RKO (cell line): ENCODE measurements around the gene GCN1.
A peak's percentile ranks its signal among the peaks of the same experiment; 100 is the strongest.
"Not testable (repeated sequence)": the region's sequence is repeated elsewhere in the genome, so short reads cannot be mapped to it uniquely, and the experiment has no call there.

Source experiments
- DNase-seq: peaks from one replicate; pipeline ENCODE4 v3.0.0-alpha.2; 2016; ENCODE audit warnings: low spot score

Gene GCN1, protein sequence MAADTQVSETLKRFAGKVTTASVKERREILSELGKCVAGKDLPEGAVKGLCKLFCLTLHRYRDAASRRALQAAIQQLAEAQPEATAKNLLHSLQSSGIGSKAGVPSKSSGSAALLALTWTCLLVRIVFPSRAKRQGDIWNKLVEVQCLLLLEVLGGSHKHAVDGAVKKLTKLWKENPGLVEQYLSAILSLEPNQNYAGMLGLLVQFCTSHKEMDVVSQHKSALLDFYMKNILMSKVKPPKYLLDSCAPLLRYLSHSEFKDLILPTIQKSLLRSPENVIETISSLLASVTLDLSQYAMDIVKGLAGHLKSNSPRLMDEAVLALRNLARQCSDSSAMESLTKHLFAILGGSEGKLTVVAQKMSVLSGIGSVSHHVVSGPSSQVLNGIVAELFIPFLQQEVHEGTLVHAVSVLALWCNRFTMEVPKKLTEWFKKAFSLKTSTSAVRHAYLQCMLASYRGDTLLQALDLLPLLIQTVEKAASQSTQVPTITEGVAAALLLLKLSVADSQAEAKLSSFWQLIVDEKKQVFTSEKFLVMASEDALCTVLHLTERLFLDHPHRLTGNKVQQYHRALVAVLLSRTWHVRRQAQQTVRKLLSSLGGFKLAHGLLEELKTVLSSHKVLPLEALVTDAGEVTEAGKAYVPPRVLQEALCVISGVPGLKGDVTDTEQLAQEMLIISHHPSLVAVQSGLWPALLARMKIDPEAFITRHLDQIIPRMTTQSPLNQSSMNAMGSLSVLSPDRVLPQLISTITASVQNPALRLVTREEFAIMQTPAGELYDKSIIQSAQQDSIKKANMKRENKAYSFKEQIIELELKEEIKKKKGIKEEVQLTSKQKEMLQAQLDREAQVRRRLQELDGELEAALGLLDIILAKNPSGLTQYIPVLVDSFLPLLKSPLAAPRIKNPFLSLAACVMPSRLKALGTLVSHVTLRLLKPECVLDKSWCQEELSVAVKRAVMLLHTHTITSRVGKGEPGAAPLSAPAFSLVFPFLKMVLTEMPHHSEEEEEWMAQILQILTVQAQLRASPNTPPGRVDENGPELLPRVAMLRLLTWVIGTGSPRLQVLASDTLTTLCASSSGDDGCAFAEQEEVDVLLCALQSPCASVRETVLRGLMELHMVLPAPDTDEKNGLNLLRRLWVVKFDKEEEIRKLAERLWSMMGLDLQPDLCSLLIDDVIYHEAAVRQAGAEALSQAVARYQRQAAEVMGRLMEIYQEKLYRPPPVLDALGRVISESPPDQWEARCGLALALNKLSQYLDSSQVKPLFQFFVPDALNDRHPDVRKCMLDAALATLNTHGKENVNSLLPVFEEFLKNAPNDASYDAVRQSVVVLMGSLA (N-terminal part only)

DNA sequence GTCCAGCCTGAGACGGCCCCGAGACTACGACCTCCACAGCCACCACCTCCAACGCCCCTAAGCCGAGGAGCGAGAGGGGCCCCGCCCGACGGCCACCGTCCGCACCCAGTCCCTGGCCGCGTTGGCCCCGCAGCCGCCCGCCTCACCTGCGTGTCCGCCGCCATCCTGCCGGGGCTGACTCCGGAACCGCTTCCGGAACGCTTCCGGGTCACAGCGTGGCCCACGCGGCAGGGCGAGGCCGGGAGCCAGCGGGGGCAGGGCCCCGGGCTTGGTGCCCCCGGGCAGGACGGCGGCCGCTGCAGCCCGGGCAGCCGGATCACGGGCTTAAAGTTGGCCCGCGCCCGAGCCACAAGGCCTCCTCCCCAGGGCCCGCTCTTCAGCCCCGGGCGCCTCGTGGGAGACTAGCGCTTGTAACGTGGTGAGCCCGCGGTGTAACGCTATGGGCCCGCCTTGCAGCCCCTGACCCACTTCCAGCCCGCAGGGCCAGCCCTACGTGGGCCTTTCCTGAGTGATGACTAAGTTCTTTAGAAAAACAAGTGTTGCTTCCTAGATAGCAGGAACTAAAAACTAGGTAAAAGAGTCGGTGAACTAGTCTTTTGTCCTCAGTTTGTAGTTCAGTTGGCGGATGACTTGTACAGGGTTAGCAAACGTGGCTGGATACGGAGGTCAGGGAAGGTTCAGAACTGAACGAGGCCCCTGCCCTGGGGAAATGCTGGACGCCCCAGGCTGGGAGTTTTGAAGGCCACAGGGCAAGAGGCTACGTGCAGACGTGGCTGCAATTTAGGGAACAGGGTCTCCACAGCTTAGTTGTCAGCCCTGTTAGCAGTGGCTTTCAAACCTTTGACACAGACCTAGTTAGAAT, at the start of gene GCN1:
Gene GCN1, minus strand, starts transcription at position 182 of the 862 bp plus-strand sequence. Its CDS starts 18 bp downstream, at position 164.
- peak; percentile 87 for DNase-seq

DNA sequence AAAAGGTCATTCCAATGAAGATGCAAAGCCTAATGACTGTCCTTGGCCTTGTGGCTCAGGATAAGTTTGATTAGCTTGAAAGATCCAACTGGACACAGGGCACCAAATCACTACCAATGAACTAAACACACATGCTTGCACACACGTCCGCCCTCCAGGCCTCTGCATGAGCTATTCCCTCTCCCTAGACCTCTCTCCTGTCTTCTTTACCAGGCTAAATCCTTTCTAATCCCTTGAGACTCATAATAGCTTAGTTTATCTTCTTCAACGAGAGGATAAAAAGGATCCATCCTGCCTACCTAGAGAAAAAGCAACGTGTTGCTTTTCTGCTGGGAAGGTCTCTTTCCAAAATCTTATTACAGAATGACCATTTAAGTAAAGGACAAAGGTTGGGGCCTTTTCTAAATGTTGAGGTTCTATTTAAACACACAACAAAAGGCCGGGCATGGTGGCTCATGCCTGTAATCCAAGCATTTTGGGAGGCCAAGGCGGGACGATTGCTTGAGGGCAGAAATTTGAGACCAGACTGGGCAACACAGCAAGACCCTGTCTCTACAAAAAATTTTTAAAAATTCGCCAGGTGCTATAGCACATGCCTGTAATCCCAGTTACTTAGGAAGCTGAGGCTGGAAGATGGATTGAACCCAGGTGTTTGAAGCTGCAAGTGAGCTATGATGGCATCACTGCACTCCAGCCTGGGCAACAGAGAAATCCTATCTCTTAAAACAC, 48.6 kb upstream of the GCN1 start:
- no peak for DNase-seq

DNA sequence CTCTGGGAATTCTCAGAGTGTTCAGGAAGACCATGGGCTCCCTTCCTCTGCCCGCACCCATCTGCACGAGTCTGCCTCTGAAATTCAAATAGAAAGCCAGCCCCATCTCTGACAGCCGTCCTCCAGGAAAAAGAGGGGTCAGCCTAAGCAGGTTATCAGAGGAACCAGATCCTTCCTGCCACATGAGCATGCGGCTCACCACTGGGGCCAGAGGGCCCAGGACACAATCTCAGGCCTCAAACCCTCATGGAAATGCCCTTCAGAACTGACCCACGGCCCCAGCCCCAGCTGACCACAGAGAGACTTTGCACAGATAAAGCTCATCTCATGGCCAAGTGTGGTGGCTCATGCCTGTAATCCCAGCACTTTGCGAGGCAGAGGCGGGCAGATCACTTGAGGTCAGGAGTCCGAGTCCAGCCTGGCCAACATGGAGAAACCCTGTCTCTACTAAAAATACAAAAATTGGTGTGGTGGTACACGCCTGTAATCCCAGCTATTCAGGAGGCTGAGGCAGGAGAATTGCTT, 47.8 kb upstream of the GCN1 start:
- no peak for DNase-seq

DNA sequence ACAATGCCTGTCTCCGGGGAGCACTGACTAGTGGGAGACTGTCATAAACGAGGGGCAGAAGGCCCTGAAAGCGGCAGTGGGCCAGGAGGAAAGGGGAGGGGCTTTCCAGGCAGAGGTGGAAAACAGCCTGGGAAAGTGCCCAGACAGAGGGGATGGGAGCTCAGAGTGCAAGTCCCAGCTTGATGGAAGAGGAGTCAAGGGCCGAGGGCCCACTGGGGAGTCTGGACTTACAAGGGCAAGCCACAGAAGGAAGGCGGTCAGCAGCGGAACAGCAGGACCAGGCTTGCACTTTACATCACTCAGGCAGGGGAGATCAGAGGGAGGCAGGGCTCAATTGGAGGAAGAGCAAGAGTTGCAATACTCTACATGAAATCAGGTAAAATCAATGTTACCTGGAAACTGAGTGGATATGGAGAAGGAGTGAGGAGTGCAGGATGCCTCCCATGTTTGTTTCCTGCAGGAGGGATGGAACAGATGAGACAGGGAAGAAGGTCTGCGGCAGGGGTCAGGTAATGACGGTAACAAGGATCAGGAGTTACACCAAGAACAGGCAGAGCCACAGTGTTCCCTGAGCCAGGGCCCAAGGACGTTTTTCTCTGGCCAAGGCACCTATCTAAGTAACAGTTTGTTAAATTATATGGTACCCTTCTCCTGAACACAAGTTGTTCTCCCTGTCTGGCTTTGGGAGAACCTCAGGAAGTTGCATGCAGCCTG, 47.2 kb upstream of the GCN1 start:
- DNase-seq: no peak

DNA sequence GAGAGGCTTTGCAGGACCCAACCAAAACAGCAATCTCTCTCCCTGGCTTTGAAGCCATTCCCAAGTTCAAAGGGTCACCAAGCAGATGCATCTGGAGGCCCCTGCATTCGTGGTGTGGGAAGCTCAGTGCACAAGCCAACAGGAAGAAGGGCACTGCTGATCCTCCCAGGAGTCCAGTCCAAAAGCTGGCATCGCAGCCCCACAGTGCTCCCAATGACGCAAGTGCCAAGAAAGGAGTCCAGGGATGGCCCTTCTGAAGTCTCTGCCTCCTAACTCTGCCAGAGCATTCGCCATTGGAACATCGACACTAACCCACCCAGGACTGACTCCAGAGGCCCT, 45.9 kb upstream of the GCN1 start:
- DNase-seq: no peak

DNA sequence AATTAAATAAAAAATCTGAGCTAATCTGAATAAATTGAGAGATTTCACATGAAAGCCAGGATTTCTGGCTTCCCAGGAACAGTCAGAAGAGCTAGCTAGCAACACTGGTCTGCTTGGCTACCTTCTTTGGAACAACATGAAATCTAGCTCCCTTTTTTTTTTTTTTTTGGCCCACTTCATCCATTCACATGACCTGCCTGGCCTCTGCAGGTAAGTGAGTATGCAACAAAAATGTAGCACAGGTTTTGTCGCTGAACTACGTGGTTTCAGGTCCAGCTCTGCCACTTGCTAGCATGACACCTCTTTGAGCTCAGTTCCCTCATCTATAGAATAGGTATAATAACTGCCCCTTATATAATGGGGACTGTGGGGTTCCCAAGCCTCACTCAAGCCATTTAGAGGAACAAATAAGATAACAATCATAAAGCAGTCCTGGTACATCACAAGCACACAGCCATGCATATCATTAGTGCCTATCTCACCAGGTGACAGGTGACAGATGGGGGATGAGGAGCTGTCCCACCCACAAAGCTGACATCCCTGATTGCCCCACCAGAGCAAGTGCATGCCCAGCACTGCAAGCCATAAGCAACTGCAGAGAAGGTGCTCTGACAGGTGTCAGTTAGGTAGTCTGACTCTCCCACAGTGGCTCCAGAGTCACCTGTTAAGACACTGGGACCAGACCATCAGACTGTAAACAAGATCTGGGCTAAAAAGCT, 45.4 kb upstream of the GCN1 start:
- DNase-seq: no peak

DNA sequence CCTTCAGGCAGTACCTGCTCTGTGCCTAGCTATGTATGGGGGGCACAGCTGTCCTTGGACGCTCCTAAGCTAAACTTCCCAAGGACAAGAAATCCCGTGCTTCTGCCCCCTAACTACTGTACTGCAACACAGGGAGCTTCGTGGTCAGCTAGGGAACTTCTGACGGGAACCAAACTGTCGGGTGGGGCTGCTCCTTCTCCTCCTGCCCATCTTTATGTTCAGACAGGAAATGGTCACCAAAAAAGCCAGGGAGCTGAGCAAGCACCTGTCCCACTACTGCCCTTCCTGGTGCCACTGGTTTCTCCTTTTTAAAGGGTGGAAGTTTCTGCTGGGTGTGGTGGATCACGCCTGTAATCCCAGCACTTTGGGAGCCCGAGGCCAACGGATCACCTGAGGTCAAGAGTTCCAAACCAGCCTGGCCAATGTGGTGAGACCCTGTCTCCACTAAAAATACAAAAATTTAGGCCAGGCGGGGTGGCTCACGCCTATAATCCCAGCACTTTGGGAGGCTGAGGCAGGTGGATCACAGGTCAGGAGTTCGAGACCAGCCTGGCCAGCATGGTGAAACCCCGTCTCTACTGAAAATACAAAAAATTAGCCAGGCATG, 44.4 kb upstream of the GCN1 start:
- no peak for DNase-seq

DNA sequence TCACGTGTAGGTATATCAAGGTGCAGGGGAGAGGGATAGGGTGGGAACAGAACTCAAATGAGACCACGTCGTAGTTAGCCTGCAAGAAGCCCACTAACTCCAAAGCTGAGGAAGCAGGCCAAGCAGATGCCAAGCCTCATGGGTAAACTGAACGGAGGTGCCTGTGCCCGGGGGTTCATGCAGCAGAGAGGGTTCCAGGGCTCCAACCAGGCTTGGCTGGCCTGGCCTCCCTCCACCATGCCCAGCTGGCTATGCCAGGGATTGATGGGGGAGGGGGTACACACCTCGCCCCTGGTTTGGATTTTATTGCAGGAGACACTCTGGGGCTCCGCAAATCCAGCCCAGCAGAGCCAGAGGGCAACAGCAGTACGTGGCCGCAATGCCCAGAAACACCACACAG, 43.7 kb upstream of the GCN1 start:
- no peak for DNase-seq

DNA sequence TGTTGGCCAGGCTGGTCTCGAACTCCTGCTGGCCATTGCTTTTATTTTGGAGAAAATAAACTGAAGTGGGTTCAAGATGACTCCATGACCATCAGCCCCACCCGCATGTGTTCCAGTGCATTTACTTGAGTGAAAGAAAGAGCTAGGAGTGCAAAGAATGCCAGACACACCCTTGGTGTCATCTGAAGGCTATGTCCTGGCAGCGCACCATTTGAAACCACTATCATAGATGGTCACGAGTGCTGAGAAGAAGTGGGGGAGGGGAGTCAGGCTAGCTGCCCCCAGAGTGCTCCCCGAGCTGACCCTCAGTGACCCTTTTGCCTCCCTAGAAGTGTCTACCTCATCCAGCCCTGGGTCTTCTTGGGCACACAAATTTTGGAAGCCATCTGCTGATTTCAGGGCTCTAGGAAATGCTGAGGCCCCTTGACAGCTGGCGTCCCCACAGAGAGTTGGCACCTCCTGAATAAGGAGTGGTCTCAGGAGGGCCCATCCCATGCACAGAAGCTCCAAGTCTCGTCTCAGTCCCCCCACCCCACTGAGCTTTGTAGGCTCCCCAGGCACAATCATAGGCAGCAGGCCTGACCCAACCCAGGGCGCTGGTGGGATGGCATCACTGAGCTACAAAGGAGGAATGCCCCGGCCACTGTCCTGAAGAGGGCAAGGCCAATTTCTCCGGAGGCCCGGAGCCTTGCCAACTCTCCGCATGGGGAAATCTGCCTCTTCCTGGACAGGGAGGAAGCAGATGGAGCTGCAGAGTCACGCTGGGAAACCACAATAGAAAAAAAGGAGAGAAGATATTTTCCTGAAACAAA, 43.1 kb upstream of the GCN1 start:
- no peak for DNase-seq

DNA sequence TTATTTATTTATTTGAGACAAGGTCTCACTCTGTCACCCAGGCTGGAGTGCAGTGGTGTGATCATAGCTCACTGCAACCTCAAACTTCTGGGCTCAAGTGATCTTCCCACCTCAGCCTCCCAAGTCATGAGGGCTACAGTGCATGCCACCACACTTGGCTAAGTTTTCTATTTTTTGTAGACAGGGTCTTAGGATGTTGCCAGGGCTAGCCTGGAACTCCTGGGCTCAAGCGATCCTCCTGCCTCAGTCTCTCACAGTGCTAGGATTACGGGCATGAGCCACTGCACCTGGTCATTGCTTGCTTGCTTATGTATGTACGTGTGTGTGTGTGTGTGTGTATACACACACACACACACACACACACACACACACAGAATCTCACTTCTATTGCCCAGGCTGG, 42.3 kb upstream of the GCN1 start:
- not testable (repeated sequence) for DNase-seq

DNA sequence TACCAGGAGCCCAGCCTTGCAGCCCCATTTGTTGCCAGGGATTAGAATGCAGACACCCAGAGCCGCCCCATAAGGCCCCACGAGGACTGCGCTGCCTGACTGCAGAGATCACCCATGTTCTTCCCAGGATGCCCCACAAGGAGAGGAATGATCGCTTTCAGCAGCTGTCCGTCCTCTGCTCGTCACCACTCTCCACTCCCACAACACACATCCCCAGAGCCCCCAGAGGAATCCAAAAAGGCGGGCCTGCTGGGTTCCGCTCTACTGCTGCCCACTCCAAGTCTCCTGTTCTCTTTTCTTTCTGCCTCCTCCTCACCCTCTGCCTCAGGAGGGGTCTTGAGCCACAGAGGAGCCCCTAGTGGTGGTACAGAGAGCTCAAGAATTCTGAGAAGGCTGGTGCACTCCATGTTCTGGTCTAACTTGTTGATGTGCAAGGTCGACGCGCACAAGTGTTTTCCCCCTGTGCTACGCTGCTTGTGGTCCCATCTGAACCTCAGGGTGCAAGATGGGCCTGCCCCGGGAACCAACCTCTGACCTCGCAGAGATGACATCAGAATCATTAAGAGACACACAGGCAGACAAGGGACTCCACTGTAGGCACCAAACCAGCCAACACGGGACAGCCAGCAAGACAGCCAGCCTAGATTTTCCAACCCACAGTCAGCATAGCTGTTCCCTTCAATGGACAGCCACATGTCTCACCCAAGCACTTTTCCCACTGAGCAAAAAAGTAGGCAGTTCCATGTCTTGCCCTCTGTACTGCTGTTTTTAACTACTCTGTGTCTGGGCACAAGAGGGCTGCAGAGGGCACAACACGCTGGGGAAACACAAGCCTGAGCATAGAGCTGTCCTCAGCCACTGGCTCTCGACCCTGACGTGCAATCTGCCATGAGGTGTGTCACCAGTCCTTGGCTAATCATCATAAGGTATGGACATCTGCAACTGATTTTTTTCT, 41.1 kb upstream of the GCN1 start:
- peak; percentile 29 for DNase-seq

DNA sequence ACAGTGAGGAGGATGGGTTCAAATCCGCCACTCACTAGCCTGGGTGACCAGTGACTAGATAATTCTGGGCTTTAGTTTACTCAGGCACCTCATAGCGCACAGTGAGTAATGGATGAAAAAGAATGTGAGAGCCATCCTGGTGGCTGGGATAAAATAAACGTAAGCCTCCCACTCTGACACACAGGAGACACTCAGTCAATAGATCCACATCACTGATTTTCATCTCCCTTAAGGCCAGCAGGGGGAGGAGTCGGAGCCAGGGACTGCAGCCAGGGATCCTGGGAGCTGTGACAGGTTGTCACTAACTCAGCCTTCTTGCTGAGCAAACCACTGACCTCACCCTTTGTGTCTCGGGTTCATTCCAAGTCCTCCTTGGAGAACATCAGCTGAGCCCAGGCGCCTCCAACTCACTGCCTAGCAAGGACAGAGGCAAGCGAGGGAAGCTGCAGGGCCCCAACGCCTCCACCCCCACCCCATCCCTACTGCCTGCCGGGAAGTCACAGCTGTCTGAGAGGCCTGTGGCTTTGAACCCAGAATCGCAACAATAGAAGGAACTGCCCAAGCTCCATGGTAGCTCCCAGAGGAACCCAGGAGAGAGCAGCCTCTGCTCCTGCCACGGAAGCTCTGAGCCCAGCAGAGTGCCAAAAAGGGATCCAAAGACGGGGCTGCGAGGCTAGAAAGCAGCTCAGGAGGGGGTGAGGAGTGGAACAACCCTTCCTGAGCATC, 40.3 kb upstream of the GCN1 start:
- peak; percentile 98 for DNase-seq

DNA sequence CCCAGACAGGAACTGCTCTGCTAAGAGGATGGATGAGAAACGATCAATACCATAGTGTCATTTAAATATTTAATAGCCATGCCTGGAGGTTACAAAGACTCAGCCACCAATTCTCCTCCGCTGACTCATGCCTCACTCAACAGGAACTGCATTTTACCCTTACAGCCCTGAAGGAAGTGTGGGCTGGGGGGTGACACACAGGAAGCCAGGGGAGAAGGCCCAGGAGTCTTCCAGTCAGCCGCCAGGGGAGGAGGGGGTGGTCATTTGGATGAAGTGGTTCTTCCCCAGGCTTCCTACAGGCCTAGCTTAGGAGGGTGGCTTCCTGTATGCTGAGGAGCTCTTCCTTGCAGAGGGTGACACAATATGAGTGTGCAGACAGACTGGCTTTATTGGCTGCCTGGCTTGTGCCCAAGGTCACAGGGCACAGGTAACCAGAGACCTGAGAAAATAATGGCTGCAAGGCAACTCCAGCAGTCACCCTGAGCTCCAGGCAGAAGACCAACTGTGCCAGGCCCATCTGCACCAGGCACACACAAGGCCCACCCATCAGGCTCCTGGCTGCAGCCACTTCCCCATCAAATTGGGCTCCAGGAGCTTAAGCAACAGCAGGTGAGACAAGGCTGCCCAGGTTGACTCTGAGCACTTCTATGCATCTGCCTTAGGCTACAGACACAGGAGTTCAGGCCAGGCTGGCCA, 36.9 kb upstream of the GCN1 start:
- DNase-seq: peak; percentile 99

DNA sequence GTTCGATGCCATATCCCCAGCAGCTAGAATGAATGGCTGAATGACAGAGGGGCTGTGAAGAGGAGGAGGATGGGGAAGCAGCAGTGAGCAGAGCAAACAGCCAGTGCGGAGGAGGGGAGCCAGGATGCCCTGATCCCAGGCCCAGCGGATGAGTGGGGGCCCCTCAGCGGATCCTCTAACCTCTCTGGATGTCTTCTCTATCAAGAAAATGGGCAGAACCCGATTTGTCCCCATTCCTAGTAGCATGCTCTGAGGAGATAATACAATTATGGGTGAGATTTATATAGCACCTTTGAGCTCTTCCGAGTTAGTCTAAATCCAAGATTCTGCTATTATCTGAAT, 36.4 kb upstream of the GCN1 start:
- no peak for DNase-seq

DNA sequence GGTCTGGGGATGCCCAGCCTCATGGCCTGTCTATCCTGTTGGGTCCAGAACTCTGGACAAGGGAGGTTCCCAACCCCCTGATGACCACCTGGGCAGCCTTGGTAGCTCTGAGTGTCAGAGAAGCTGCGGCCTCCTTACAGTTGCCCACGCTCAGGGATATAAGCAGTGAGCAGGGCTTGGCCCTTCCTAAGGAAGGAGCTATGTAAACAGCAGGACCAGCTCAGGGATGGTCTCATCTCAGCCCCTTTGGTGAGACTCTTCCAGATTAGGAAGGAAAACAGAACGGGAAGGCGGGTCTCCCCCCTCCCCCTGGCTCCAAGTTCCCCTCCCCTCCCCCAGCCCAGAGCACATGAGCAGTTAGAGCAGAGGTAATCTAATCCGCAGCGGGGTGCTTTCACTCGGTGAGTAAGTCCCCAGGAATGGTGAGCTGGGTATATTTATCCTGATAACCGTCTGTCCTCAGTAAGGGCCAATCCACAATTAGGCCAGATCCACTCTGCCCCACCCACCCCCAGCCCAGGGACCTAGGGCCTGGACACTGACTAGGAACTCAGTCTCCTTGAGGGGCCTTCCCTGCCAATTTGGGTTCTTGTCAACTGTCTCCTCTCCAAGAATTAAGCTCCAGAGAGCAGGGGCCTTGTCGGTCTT, 35.9 kb upstream of the GCN1 start:
- peak; percentile 95 for DNase-seq
